ENCODE data around the gene RASGRP2. TPM values are rescaled to one million over a fixed set of nuclear protein-coding genes. Genes with fewer than 3 reads are reported as not detected.

Gene RASGRP2
- total RNA-seq, 1 donor from 2014 or later: 139 TPM

- Mint-ChIP-seq H3K4me3 (ENCODE audit: unreplicated experiment) (no peak overlapping the region), H3K27ac (ENCODE audit: unreplicated experiment) (no peak overlapping the region), H3K27me3 (ENCODE audit: unreplicated experiment) (peaks cover 26% of the 10 kb centered on the region), H3K9me3 (ENCODE audit: unreplicated experiment) (no peaks in the 10 kb centered on the region), H3K4me1 (ENCODE audit: unreplicated experiment) (peaks cover 6% of the 10 kb centered on the region), H3K36me3 (ENCODE audit: low read depth, unreplicated experiment) (no peaks in the 10 kb centered on the region)
- no peak for TF ChIP-seq CTCF (IDR thresholded peaks at IDR 0.05; ENCODE audit: unreplicated experiment)
- DNase-seq (ENCODE audit: low spot score): no peak
These were observed 25.7 kb downstream of the RASGRP2 start for GRCh38 chr11:64718084-64718779.

GRCh38 chr11:64717268-64717578, 26.7 kb downstream of the RASGRP2 start:
- TF ChIP-seq CTCF (IDR thresholded peaks at IDR 0.05; ENCODE audit: unreplicated experiment): no peak
- H3K36me3 Mint-ChIP-seq (ENCODE audit: low read depth, unreplicated experiment): no peaks in the 10 kb centered on the region
- no peak overlapping the region for H3K4me3 Mint-ChIP-seq (ENCODE audit: unreplicated experiment)
- H3K9me3 Mint-ChIP-seq (ENCODE audit: unreplicated experiment): no peaks in the 10 kb centered on the region
- H3K27me3 Mint-ChIP-seq (ENCODE audit: unreplicated experiment): peaks cover 26% of the 10 kb centered on the region
- DNase-seq (ENCODE audit: low spot score): no peak
- H3K27ac Mint-ChIP-seq (ENCODE audit: unreplicated experiment): no peak overlapping the region
- H3K4me1 Mint-ChIP-seq (ENCODE audit: unreplicated experiment): peaks cover 6% of the 10 kb centered on the region

- H3K9me3 Mint-ChIP-seq (ENCODE audit: unreplicated experiment): no peaks in the 10 kb centered on the region
- DNase-seq (ENCODE audit: low spot score): no peak
- no peak overlapping the region for H3K4me3 Mint-ChIP-seq (ENCODE audit: unreplicated experiment)
- peaks cover 3% of the 10 kb centered on the region for H3K36me3 Mint-ChIP-seq (ENCODE audit: low read depth, unreplicated experiment)
- peaks cover 29% of the 10 kb centered on the region for H3K27me3 Mint-ChIP-seq (ENCODE audit: unreplicated experiment)
- peaks cover 11% of the 10 kb centered on the region for H3K4me1 Mint-ChIP-seq (ENCODE audit: unreplicated experiment)
- H3K27ac Mint-ChIP-seq (ENCODE audit: unreplicated experiment): no peak overlapping the region
- no peak for TF ChIP-seq CTCF (IDR thresholded peaks at IDR 0.05; ENCODE audit: unreplicated experiment)
These were observed 27.3 kb downstream of the RASGRP2 start for GRCh38 chr11:64716473-64717267.

- Mint-ChIP-seq H3K36me3 (ENCODE audit: low read depth, unreplicated experiment) (peaks cover 5% of the 10 kb centered on the region), H3K27me3 (ENCODE audit: unreplicated experiment) (peaks cover 29% of the 10 kb centered on the region), H3K9me3 (ENCODE audit: unreplicated experiment) (no peaks in the 10 kb centered on the region), H3K27ac (ENCODE audit: unreplicated experiment) (no peak overlapping the region), H3K4me1 (ENCODE audit: unreplicated experiment) (peaks cover 17% of the 10 kb centered on the region), H3K4me3 (ENCODE audit: unreplicated experiment) (no peak overlapping the region)
- no peak for DNase-seq (ENCODE audit: low spot score)
- TF ChIP-seq CTCF (IDR thresholded peaks at IDR 0.05; ENCODE audit: unreplicated experiment): no peak
These were observed 28.0 kb downstream of the RASGRP2 start for GRCh38 chr11:64715756-64716472.

Data from endothelial cell (in vitro differentiated cells).